ENCODE measurements around the gene POU2AF1. TPM values are rescaled to one million over a fixed set of nuclear protein-coding genes. Genes with fewer than 3 reads are reported as not detected.

The POU2AF1 gene
- total RNA-seq, 1 experiment from 2014 or later = not detected

DNA sequence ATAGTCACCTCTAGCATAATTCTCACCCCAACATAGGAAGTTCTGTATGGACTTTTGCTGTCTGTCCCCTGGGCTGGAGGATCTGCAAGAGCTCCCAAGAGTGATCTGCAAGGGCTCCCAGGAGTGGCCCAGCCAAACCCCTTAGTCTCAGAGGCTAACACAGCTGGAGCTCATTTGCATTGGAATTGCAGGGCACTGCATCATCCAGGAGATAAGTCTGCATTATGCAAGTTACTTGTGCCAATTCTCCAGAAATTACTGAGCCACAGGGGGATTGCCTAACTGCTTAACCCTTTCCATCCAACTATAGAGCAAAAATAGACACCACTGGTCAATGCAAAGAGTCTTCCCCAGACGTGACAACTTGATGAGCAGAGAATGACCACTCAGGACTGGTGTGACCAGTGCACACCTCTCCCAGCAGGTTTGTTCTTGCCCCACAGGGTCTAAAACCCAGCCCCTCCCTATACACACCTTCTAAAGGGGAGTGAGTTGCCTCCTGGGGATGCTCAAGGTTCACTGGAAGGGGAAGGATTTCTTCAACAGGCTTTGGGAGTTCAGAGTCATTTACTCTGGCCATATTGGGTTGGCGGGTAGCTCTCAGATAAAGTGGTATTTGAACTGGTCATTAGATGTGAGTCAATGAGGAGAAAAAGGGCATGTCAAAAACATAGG, 42.4 kb downstream of the POU2AF1 start:
- H3K27me3 ChIP-seq = no peaks in the 10 kb centered on the region
- H3K9me3 ChIP-seq (replicated peaks) = no peaks in the 10 kb centered on the region
- no peak for DNase-seq
- H3K4me1 ChIP-seq = no peaks in the 10 kb centered on the region
- no peaks in the 10 kb centered on the region for H3K36me3 ChIP-seq
- H3K4me3 ChIP-seq = no peak overlapping the region
- no peak overlapping the region for H3K27ac ChIP-seq

- Histone ChIP-seq H3K27me3 (no peaks in the 10 kb centered on the region), H3K36me3 (no peaks in the 10 kb centered on the region), H3K4me3 (no peak overlapping the region), H3K9me3 (replicated peaks) (no peaks in the 10 kb centered on the region), H3K27ac (no peak overlapping the region), H3K4me1 (no peaks in the 10 kb centered on the region)
- DNase-seq = no peak
Measured at GRCh38 chr11:111336062-111336461, 43.0 kb downstream of the POU2AF1 start.

- Histone ChIP-seq H3K9me3 (replicated peaks) (no peaks in the 10 kb centered on the region), H3K4me1 (no peaks in the 10 kb centered on the region), H3K27me3 (no peaks in the 10 kb centered on the region), H3K27ac (no peak overlapping the region), H3K36me3 (no peaks in the 10 kb centered on the region), H3K4me3 (no peak overlapping the region)
- DNase-seq = no peak
Measured at GRCh38 chr11:111335549-111335948, 43.5 kb downstream of the POU2AF1 start.

DNA sequence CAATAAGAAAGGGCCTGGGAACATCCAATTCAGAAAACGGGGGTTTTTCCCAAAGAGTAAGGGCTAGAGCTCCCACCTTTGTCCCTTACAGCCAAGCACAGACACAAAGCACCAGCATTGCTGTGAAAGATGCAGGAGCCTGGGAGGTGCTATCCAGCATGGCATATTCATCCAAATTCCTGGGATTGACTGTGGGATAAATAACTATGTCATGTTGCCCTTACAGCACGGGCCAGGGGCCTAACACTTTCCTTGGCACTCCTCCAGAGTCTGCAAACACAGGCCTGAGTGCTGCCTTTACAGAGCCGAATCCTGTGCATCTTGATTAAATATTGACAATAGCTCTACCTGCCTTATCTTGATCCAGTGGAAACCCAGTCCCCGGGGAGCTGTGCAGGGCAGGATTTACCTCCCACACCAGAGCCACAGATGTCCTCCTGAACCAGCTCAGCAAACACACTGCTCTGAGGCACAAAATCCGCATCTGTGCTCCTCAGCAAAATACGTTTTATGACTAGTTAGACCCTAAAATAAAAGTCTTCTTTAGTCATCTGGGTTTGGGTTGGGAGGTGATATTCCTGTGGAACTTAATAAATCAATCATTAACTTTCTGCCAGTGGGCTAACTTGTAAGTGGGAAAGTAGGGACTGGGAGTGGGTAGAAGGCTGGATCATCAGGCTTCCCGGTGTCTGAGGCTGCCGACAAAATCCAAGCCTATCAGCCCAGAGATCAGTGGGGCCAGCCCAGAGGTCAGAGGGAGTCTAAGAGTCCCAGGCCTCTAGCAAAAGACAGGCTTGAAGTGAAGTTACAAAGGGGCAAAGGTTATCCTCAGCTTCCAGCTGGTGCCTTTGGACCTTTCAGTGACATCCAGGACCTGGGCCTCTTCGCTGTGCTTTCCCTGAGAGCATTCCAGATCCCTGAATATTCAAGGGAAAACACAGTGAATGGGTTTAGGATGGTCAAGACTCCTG, 44.3 kb downstream of the POU2AF1 start:
- H3K27ac ChIP-seq = no peak overlapping the region
- no peak overlapping the region for H3K4me3 ChIP-seq
- no peaks in the 10 kb centered on the region for H3K9me3 ChIP-seq (replicated peaks)
- no peaks in the 10 kb centered on the region for H3K36me3 ChIP-seq
- DNase-seq = no peak
- H3K27me3 ChIP-seq = no peaks in the 10 kb centered on the region
- no peaks in the 10 kb centered on the region for H3K4me1 ChIP-seq

GRCh38 chr11:111331711-111332479, 47.2 kb downstream of the POU2AF1 start:
- H3K9me3 ChIP-seq (replicated peaks) = no peaks in the 10 kb centered on the region
- DNase-seq = no peak
- H3K27ac ChIP-seq = no peak overlapping the region

DNA sequence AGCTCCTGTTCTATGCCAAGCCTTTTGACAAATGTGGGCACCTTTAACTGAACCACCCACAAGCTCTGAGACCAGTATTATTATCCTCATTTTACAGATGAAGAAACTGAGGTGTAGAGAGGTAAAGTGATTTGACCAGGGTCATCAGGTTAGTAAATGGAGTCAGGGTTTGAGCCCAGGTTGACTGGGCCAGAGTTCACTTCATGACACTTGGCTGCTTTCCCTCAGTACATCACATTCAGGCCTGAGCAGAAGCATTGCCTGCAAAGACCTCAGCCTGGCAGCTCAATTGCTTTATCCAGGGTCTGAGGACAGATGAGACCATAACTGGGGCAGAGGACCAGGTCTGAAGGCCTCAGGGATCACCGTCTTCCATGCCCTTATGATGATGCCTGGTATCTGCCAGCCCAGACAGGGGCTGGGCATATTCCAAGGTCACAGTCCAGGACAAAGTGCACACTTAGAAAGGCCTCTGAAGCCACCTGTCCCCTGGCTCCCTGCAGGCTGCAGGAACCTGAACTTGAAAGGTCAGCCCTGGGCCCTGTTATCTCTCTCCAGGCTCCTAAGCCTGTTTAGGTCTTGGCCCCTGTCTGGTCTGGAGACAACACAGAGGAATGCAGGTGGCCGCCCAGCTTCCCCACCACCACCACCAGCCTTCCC, 48.7 kb downstream of the POU2AF1 start:
- H3K4me3 ChIP-seq = no peak overlapping the region
- no peaks in the 10 kb centered on the region for H3K9me3 ChIP-seq (replicated peaks)
- no peak for DNase-seq
- H3K27me3 ChIP-seq = no peaks in the 10 kb centered on the region
- no peak overlapping the region for H3K27ac ChIP-seq
- H3K4me1 ChIP-seq = no peaks in the 10 kb centered on the region
- H3K36me3 ChIP-seq = no peaks in the 10 kb centered on the region

More at GRCh38 chr11:111331711-111332479, 47.2 kb downstream of the POU2AF1 start:
- Histone ChIP-seq H3K4me1 (no peaks in the 10 kb centered on the region), H3K36me3 (no peaks in the 10 kb centered on the region), H3K27me3 (no peaks in the 10 kb centered on the region), H3K4me3 (no peak overlapping the region)

DNA sequence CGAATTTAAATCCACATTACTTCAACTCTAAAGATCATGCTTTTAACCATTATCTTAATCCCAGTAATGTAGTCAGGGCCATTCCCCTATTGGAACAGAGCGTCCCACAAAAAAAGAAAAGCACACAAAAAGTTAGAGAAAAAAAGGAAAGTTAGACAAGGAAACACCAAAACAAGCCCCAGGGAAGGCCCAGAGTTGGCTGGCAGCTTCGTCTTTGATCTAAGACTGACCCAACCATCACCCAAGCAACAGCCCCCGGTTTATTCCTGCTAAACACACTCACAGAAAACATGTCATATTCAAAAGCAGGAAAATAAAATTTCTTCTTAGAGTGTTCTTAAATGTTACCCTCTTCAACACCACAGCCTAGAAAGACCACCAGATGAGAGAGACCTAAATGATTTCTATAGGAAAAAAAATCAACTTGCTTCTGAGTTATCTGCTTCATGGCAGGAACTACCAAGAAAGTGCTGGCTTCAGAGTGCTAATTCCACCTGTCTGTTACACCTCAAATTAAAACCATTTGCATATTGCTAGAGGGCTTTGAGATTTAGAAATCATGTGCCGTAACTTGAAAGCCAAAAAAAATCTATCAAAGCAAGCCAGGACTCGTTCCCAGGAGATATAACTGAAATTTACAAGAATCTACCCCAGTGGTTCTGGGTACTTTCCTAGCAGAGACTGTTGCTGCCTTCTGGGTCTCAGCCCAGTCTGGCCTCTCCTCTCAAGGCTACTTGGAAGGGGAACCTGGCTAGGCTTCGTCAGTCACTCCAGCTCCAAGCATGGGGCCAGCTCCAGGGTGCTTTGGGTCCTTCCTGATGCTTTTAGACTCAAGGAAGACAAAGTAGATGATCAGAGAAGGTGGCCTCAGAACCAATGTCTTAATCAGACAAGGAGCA, 49.5 kb downstream of the POU2AF1 start:
- DNase-seq = no peak
- Histone ChIP-seq H3K36me3 (no peaks in the 10 kb centered on the region), H3K27me3 (no peaks in the 10 kb centered on the region), H3K9me3 (replicated peaks) (no peaks in the 10 kb centered on the region), H3K4me3 (no peak overlapping the region), H3K27ac (no peak overlapping the region), H3K4me1 (no peaks in the 10 kb centered on the region)

GRCh38 chr11:111327908-111328624, 51.0 kb downstream of the POU2AF1 start:
- Histone ChIP-seq H3K9me3 (replicated peaks) (no peaks in the 10 kb centered on the region), H3K4me1 (no peaks in the 10 kb centered on the region), H3K27ac (no peak overlapping the region), H3K36me3 (no peaks in the 10 kb centered on the region), H3K4me3 (no peak overlapping the region), H3K27me3 (no peaks in the 10 kb centered on the region)
- DNase-seq = no peak

DNA sequence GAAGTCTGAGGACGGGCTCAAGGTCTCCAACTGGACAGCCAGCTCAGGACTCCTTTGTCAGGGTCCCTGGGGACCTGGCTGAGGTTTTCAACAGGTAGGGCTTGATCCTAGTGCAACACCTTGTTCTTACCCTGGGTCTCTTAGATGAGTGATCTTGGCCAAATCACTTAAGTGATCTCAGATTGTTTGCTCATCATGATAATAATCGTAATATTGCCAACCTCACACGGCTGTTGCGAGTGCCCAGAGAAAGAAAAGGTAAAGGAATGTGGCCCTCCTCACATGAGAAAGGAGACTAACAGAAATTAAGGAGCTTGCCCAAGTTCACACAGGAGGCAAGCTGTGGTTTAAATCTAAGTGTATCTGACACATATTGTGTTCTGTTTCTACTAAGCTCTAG, 52.3 kb downstream of the POU2AF1 start:
- Histone ChIP-seq H3K9me3 (replicated peaks) (no peaks in the 10 kb centered on the region), H3K27ac (no peak overlapping the region), H3K36me3 (no peaks in the 10 kb centered on the region), H3K4me1 (no peaks in the 10 kb centered on the region), H3K27me3 (no peaks in the 10 kb centered on the region), H3K4me3 (no peak overlapping the region)
- no peak for DNase-seq

DNA sequence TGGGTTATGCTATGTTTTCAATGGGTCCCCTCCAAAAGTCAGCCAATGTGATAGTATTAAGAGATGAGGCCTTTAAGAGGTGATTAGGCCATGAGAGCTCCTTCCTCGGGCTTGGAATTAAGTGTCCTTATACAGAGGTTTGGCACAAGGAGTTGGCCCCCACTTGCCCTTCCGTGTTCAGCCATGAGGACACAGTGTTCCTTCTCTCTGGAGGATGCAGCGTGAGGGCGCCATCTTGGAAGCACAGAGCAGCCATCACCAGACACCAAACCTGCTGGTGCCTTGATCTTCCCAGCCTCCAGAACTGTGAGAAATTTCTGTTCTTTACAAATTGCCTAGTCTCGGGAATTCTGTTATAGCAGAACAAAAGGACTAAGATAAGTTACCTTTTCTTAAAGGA, 53.8 kb downstream of the POU2AF1 start:
- Histone ChIP-seq H3K27ac (no peak overlapping the region), H3K36me3 (no peaks in the 10 kb centered on the region)

DNA sequence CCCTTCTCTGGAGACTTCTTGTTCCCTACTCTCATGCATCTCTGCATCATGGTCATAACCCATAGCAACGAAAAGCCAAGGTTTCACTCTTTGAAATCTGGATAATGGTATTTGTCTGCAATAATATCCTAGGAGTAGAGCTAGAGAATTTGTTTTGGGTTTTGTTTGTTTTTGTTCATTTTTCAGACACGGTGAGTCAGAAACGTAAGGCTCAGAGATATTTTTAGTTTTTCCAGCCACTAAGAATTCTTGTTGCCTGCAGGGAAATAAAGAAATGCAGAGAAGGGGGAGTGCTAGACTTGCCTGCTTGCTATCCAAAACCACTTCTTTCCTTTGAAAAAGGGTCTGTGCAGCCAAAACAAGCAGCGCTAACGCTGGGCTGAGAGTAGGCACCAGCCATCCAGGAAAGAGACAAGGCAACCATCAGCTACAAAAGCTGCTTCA, 54.8 kb downstream of the POU2AF1 start:
- H3K36me3 ChIP-seq = no peaks in the 10 kb centered on the region
- H3K9me3 ChIP-seq (replicated peaks) = no peaks in the 10 kb centered on the region
- no peaks in the 10 kb centered on the region for H3K4me1 ChIP-seq
- no peak overlapping the region for H3K27ac ChIP-seq
- no peaks in the 10 kb centered on the region for H3K27me3 ChIP-seq
- no peak for DNase-seq
- H3K4me3 ChIP-seq = no peak overlapping the region

More for the DNA sequence above, 53.8 kb downstream of the POU2AF1 start:
- DNase-seq = no peak
- H3K4me1 ChIP-seq = no peaks in the 10 kb centered on the region
- H3K4me3 ChIP-seq = no peak overlapping the region
- no peaks in the 10 kb centered on the region for H3K27me3 ChIP-seq
- H3K9me3 ChIP-seq (replicated peaks) = no peaks in the 10 kb centered on the region

DNA sequence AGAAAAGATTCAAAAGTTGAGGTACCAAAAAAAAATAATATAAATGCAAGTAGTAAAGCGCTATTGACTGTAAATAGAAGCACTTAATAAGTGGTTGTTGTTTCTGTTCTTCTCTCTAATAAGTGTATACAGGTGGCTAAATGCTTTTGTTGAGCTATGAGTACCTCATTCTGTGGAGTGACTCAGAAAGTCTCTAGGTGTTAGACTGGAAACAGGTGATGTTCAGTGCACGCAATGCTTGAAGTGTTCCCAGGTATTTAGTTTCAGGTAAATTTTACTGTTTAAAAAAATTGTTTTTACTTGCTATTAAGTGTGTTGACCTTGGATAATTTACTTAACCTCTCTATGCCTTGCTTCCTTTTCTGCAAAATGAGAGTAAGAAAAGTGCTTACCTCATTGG, 56.5 kb downstream of the POU2AF1 start:
- no peaks in the 10 kb centered on the region for H3K36me3 ChIP-seq
- no peak overlapping the region for H3K27ac ChIP-seq
- no peak overlapping the region for H3K4me3 ChIP-seq
- H3K4me1 ChIP-seq = no peaks in the 10 kb centered on the region
- no peak for DNase-seq
- no peaks in the 10 kb centered on the region for H3K27me3 ChIP-seq
- H3K9me3 ChIP-seq (replicated peaks) = no peaks in the 10 kb centered on the region

All from SJCRH30 (cell line).